ENCODE data around the gene RNF207.

RNF207 gene

GRCh38 chr1:6205849-6206519, at the start of gene RNF207:
RNF207 (plus strand) TSS chr1:6206119; CDS start chr1:6206536, 417 bp downstream.
- Mint-ChIP-seq H3K36me3 (ENCODE audit: low read depth) (no peaks in the 10 kb centered on the region), H3K4me1 (peaks cover 7% of the 10 kb centered on the region), H3K9me3 (no peaks in the 10 kb centered on the region), H3K4me3 (peak within 1 kb of the TSS; percentile 69), H3K27me3 (peaks cover 16% of the 10 kb centered on the region), H3K27ac (no peak within 1 kb of the TSS)
- ATAC-seq (peak; percentile 69), DNase-seq (peak; percentile 69)

DNA sequence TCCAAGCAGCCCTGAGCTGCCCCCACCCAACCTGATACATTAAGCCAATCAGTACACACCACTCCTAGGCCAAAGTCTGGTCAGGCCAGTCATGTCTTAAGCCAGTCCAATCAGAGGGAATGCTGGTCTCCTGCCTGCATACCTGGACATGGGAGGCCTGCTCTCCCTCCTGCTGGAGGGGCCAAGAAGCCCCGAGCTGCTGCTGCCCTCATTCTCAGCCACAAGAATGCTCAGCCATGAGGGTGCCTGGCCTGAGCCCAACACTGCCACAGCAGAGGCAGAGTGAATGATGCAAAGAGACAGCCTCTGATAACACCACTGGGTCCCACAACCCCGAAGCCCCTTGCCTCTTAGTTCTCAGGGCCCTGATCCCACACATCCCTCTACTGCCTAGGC, 48.8 kb upstream of the RNF207 start:
- Mint-ChIP-seq H3K27ac (no peak overlapping the region), H3K9me3 (no peaks in the 10 kb centered on the region), H3K4me1 (peaks cover 6% of the 10 kb centered on the region), H3K27me3 (peaks cover 15% of the 10 kb centered on the region), H3K36me3 (ENCODE audit: low read depth) (no peaks in the 10 kb centered on the region), H3K4me3 (no peak overlapping the region)
- peak; percentile 8 for ATAC-seq
- DNase-seq = no peak

DNA sequence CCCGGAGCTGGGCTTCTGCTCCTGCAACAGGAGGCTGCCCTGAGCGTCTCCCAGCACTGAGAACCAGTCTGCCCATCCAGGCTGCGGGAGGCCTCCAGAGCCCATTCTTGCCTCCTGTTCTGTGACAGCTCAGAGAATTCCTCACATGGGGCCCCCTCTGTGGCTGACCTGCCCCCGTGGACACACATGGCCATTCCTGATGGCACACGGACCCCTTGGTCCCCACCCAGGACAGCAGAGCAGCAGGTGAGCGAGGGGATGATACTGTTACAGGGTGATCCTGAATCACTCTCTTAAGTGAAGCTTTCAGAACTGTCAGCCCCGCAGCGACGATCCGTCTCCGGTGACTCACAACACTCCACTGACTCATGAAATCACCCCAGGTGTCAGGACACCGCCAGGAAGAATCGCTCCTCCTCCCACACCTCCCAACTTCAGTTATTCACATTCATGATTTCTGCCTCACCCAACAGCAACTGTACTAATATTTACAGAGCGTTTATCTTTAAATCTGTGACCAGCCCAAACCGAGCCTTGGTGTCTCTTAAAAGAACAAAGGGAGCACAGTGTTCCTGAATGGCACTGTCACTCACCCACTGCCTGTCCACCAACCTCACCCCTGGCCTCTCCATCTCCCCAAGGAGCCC, 48.3 kb upstream of the RNF207 start:
- H3K27ac Mint-ChIP-seq = no peak overlapping the region

DNA sequence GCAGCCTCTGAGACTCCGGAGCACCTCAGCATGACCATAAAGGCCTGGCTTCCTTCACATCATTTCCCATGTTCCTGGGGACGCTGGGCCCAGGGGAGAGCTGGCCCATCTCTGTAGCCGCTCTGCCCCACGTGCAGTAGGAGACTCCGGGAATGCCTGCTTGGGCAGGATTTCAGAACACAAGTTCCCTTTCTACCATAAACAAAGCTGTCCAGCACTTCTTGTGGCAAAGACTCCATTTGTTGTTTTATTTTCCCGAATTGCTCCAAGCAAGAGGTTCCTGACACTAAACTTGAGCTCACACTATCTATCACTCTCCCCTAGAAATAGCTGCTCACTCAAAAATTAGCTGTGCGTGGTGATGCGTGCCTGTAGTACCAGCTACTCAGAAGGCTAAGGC, 47.7 kb upstream of the RNF207 start:
- Mint-ChIP-seq H3K4me3 (no peak overlapping the region), H3K36me3 (ENCODE audit: low read depth) (no peaks in the 10 kb centered on the region), H3K9me3 (no peaks in the 10 kb centered on the region), H3K4me1 (peaks cover 6% of the 10 kb centered on the region), H3K27ac (no peak overlapping the region), H3K27me3 (peaks cover 15% of the 10 kb centered on the region)
- ATAC-seq (no peak), DNase-seq (no peak)

More for the DNA sequence above, 48.3 kb upstream of the RNF207 start:
- DNase-seq = peak; percentile 16
- Mint-ChIP-seq H3K27me3 (peaks cover 15% of the 10 kb centered on the region), H3K4me1 (peaks cover 6% of the 10 kb centered on the region), H3K9me3 (no peaks in the 10 kb centered on the region), H3K4me3 (no peak overlapping the region), H3K36me3 (ENCODE audit: low read depth) (no peaks in the 10 kb centered on the region)
- ATAC-seq = peak; percentile 77

DNA sequence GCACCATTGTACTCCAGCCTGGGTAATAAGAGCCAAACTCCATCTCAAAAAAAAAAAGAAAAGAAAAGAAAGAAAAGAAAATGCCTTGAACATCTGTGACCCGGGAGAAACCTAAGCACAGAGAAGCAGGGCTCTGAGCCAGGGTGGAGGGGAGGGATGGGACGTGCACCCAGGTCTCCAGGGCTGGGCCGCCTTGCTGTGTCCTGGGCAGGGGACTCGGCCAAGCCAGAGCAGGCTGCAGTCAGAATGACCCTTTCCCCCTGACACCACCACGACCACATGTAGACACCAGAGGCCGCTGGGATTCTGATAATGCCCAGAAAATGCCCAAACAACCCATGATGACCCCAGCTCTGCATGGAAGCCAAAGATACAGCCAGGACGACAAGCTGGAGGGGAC, 43.6 kb upstream of the RNF207 start:
- H3K27me3 Mint-ChIP-seq = peaks cover 17% of the 10 kb centered on the region
- H3K27ac Mint-ChIP-seq = no peak overlapping the region

DNA sequence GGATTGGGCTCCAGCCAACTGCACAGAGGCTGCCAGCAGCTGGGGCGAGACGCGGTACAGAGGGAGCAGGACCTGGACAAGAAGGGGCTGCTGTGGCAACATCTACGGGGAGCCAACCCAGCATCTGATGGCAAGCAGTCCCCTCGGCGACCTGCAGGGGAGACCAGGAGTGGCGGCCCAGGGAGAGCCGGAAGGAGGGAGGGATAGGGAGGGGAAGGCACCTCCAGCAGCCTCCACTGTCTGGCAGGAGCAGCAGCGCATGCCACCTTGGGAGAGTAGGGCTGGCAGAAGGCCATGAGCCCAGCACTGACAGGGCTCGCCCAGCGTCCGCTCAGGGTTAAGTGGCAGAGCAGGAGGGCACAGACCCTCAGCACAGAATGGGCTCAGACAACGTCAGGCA, 43.1 kb upstream of the RNF207 start:
- Mint-ChIP-seq H3K4me1 (peaks cover 1% of the 10 kb centered on the region), H3K9me3 (no peaks in the 10 kb centered on the region), H3K36me3 (ENCODE audit: low read depth) (no peaks in the 10 kb centered on the region), H3K27me3 (peaks cover 17% of the 10 kb centered on the region), H3K4me3 (no peak overlapping the region), H3K27ac (no peak overlapping the region)
- no peak for DNase-seq
- no peak for ATAC-seq

More for the DNA sequence above, 43.6 kb upstream of the RNF207 start:
- Mint-ChIP-seq H3K36me3 (ENCODE audit: low read depth) (no peaks in the 10 kb centered on the region), H3K9me3 (no peaks in the 10 kb centered on the region), H3K4me1 (peaks cover 6% of the 10 kb centered on the region), H3K4me3 (no peak overlapping the region)
- ATAC-seq = no peak
- no peak for DNase-seq

DNA sequence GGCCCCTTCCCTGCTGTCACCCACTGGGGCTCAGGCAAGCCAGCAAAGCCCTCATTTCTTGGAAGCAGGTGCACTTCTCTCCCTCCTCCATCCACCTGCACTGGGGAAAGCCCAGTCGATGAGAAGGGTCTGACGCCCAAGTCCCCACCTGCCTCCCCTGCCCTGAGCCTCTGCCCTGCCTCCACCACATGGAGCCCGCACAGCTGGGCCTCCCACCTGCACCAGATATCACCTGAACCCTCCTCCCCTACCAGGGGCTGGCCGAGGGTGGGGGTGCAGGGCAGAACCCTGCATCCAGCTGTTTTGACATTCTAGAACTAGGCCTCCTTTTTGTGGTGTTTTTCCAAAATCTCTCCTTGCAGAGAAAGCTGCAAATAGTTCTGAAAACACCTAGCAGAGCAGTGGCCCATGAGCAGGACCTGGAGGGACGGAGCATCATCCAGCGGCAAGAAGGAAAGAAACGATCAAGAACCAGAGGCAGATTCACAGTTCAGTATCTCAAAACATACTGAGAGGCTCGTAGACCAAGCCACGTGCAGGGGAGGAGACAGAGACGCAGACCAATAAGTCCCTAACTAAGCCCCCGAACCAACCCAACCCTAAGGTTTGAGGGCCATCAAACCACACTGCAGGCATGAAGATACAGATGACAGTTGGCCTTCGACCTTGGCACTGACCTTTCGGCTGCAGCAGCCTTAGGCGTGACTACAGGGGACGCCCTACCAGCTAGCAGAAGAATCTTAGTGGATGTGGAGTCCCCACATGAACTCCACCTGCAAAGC, 42.5 kb upstream of the RNF207 start:
- no peaks in the 10 kb centered on the region for H3K9me3 Mint-ChIP-seq
- H3K4me1 Mint-ChIP-seq = no peaks in the 10 kb centered on the region
- DNase-seq (no peak), ATAC-seq (no peak)
- no peaks in the 10 kb centered on the region for H3K36me3 Mint-ChIP-seq (ENCODE audit: low read depth)
- H3K27ac Mint-ChIP-seq = no peak overlapping the region
- H3K27me3 Mint-ChIP-seq = peaks cover 21% of the 10 kb centered on the region
- no peak overlapping the region for H3K4me3 Mint-ChIP-seq

GRCh38 chr1:6163973-6164617, 41.8 kb upstream of the RNF207 start:
- H3K27ac Mint-ChIP-seq = no peak overlapping the region
- H3K9me3 Mint-ChIP-seq = no peaks in the 10 kb centered on the region
- no peak for DNase-seq
- H3K4me1 Mint-ChIP-seq = no peaks in the 10 kb centered on the region
- no peaks in the 10 kb centered on the region for H3K36me3 Mint-ChIP-seq (ENCODE audit: low read depth)
- H3K4me3 Mint-ChIP-seq = no peak overlapping the region
- ATAC-seq = no peak
- H3K27me3 Mint-ChIP-seq = peaks cover 19% of the 10 kb centered on the region

DNA sequence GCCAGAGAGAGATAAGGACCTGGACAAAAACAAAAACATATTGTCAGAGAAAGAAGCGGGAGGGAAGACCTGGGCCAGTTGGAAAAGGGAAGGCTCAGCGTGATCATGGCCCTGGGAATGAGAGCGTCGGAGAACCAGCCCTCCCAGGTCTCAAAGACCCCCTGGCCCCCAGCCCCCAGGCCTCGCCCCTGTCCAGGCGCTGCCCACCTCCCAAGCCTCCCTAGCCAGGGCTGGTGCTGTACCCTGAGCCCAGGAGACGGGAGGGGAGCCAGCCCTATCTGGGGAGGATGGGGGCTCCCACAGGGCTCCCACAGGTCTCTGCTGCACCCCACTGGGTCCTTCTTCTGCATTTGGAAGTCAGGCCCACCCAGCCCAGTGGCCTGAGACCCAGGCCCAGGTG, 40.9 kb upstream of the RNF207 start:
- Mint-ChIP-seq H3K4me1 (no peaks in the 10 kb centered on the region), H3K27me3 (peaks cover 11% of the 10 kb centered on the region), H3K9me3 (no peaks in the 10 kb centered on the region), H3K36me3 (ENCODE audit: low read depth) (no peaks in the 10 kb centered on the region), H3K4me3 (no peak overlapping the region), H3K27ac (no peak overlapping the region)
- DNase-seq (no peak), ATAC-seq (no peak)

GRCh38 chr1:6165441-6165985, 40.4 kb upstream of the RNF207 start:
- peaks cover 11% of the 10 kb centered on the region for H3K27me3 Mint-ChIP-seq
- no peak overlapping the region for H3K27ac Mint-ChIP-seq
- no peak overlapping the region for H3K4me3 Mint-ChIP-seq
- no peaks in the 10 kb centered on the region for H3K4me1 Mint-ChIP-seq
- H3K36me3 Mint-ChIP-seq (ENCODE audit: low read depth) = no peaks in the 10 kb centered on the region
- DNase-seq (no peak), ATAC-seq (no peak)
- no peaks in the 10 kb centered on the region for H3K9me3 Mint-ChIP-seq

- no peak for ATAC-seq
- Mint-ChIP-seq H3K4me3 (no peak overlapping the region), H3K27ac (no peak overlapping the region), H3K27me3 (peaks cover 7% of the 10 kb centered on the region), H3K36me3 (ENCODE audit: low read depth) (no peaks in the 10 kb centered on the region), H3K9me3 (no peaks in the 10 kb centered on the region), H3K4me1 (no peaks in the 10 kb centered on the region)
- DNase-seq = no peak
Measured at GRCh38 chr1:6166221-6166620, 39.7 kb upstream of the RNF207 start.

- Mint-ChIP-seq H3K36me3 (ENCODE audit: low read depth) (no peaks in the 10 kb centered on the region), H3K4me1 (no peaks in the 10 kb centered on the region), H3K27me3 (peaks cover 7% of the 10 kb centered on the region), H3K9me3 (no peaks in the 10 kb centered on the region), H3K4me3 (no peak overlapping the region), H3K27ac (no peak overlapping the region)
- ATAC-seq (no peak), DNase-seq (no peak)
Measured at GRCh38 chr1:6166655-6167390, 39.1 kb upstream of the RNF207 start.

GRCh38 chr1:6167391-6168303, 38.3 kb upstream of the RNF207 start:
- H3K4me1 Mint-ChIP-seq = no peaks in the 10 kb centered on the region
- H3K4me3 Mint-ChIP-seq = no peak overlapping the region
- H3K27me3 Mint-ChIP-seq = peaks cover 7% of the 10 kb centered on the region

More at GRCh38 chr1:6167391-6168303, 38.3 kb upstream of the RNF207 start:
- Mint-ChIP-seq H3K36me3 (ENCODE audit: low read depth) (no peaks in the 10 kb centered on the region), H3K9me3 (no peaks in the 10 kb centered on the region), H3K27ac (no peak overlapping the region)
- ATAC-seq = no peak
- no peak for DNase-seq
